Hippocampal formation (tissue), 2 donors: ENCODE results near the gene CEP250.
"Not testable (repeated sequence)": the region's sequence is repeated elsewhere in the genome, so short reads cannot be mapped to it uniquely, and the experiment has no call there.

ENCODE experiments used
- DNase-seq, 2 donors: peaks; one replicate each; lab custom pipeline; 2025; lab: John Stamatoyannopoulos, UW

Gene CEP250, protein sequence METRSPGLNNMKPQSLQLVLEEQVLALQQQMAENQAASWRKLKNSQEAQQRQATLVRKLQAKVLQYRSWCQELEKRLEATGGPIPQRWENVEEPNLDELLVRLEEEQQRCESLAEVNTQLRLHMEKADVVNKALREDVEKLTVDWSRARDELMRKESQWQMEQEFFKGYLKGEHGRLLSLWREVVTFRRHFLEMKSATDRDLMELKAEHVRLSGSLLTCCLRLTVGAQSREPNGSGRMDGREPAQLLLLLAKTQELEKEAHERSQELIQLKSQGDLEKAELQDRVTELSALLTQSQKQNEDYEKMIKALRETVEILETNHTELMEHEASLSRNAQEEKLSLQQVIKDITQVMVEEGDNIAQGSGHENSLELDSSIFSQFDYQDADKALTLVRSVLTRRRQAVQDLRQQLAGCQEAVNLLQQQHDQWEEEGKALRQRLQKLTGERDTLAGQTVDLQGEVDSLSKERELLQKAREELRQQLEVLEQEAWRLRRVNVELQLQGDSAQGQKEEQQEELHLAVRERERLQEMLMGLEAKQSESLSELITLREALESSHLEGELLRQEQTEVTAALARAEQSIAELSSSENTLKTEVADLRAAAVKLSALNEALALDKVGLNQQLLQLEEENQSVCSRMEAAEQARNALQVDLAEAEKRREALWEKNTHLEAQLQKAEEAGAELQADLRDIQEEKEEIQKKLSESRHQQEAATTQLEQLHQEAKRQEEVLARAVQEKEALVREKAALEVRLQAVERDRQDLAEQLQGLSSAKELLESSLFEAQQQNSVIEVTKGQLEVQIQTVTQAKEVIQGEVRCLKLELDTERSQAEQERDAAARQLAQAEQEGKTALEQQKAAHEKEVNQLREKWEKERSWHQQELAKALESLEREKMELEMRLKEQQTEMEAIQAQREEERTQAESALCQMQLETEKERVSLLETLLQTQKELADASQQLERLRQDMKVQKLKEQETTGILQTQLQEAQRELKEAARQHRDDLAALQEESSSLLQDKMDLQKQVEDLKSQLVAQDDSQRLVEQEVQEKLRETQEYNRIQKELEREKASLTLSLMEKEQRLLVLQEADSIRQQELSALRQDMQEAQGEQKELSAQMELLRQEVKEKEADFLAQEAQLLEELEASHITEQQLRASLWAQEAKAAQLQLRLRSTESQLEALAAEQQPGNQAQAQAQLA (N-terminal part only)

DNA sequence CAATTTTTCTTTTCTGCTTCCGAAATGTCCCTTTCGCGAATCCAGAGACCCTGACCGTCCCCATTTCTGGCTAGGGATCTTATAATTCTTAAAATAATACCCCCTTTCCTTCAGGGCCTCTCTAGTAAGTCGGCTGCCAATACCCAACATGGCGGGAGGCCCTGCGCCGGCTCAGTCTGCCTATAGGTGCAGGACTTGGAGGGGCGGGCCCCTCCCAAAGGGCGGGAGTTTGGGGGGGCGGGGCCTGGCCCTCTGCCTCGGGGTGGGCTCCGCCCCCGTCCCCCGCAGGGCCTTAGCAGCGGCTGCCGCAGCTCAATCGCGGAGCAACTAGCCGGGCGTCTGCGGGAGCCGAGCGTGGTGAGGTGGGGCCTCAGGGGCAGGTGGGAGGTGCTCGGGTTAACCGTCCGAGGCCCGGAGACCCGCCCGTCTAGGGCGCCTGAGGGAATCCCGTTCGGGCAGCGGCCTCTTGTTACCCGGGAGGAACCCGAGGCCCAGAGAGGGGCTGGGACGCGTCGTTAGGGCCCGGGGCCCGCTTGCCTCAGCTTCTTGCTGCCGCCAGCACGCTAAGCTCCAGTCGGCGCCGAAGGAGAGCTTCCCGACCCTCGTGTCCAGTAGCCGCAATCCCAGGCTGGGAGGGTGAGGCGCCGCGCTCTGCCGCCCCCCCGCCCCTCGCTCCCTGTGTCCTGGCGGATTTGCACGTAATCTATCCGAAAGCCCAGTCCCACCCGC lies at the start of gene CEP250:
TSS of gene CEP250 (plus strand) at position 718 of the 729 bp plus-strand sequence. CDS start 6,770 bp downstream, outside the sequence.
- DNase-seq: peak; percentile 90 to 92

DNA sequence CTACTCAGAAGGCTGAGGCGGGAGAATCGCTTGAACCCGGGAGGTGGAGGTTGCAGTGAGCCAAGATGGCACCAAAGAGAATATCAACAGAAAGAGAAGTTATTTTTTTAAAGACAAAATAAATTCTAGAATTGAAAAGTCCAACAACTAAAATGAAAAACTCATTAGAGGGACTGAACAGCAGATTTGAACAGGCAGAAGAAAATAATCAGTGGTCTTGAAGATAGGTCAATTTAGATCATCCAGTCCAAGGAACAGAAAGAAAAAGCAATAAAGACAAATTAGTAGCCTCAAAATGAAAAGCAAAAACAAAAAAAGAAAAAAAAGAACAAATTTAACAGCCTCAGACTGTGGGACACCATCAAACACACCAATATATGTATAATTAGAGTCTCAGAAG lies 49.6 kb upstream of the CEP250 start:
- no peak for DNase-seq

DNA sequence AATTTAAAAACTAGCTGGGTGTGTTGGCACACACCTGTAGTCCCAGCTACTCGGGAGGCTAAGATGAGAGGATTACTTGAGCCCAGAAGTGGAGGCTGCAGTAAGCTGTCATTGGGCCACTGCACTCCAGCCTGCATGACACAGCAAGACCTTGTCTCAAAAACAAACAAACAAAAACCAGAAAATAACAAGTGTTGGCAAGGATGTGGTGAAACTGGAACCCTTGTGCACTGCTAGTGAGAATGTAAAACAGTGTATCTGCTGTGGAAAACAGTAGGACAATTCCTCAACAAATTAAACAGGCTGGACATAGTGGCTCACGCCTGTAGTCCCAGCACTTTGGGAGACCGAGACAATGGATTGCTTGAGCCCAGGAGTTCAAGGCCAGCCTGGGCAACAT lies 47.1 kb upstream of the CEP250 start:
- no peak for DNase-seq

DNA sequence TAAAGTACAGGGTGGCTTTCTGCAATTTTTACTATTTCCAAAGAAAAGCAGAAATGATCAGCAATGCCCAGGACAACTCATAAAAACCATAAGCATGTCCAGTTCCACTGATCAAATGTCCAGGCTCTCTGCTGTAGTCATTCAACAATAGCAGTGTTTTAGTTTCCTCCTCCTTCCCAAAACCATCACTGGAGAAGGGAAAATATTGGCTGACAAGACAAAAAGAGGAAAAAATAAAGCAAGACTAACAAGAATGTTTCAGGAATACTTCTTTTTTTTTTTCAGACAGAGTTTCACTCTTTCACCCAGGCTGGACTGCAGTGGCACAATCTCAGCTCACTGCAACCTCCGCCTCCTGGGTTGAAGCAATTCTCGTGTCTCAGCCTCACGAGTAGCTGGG lies 45.9 kb upstream of the CEP250 start:
- DNase-seq: no peak

DNA sequence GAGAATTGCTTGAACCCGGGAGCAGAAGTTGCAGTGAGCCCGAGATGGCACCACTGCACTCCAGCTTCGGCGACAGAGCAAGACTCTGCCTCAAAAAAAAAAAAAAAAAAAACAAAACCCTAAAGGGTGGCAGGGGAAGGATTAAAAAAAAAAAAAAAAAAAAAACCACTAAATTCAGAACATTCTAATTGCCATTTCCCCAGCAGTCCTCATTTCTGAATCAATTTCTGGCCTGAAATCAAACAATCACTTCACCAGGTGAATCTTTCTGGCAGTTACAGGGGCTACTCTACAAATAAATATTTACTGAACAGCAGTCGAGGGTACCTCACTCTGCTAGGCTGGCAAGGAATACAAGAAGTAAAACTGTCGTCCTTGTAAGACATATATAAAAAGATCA lies 44.8 kb upstream of the CEP250 start:
- DNase-seq: no peak

DNA sequence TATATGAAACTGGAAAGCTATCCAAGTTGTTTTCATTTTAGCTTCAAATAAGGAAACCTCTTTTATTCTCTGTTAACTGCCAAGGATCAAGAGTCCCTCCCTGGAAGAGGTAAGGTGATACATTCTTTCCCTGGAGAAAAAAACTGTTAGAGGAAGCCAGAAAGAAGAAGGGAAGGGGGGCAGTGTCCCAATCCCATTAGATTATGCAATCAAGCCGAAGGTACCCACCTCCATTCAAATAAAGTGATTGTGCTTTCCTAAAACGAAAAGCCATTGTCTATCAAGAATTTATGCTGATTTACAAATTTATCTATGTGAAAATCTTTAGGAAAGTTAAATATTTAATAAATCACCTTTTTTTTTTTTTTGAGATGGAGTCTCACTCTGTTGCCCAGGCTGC lies 34.1 kb upstream of the CEP250 start:
- DNase-seq: no peak

DNA sequence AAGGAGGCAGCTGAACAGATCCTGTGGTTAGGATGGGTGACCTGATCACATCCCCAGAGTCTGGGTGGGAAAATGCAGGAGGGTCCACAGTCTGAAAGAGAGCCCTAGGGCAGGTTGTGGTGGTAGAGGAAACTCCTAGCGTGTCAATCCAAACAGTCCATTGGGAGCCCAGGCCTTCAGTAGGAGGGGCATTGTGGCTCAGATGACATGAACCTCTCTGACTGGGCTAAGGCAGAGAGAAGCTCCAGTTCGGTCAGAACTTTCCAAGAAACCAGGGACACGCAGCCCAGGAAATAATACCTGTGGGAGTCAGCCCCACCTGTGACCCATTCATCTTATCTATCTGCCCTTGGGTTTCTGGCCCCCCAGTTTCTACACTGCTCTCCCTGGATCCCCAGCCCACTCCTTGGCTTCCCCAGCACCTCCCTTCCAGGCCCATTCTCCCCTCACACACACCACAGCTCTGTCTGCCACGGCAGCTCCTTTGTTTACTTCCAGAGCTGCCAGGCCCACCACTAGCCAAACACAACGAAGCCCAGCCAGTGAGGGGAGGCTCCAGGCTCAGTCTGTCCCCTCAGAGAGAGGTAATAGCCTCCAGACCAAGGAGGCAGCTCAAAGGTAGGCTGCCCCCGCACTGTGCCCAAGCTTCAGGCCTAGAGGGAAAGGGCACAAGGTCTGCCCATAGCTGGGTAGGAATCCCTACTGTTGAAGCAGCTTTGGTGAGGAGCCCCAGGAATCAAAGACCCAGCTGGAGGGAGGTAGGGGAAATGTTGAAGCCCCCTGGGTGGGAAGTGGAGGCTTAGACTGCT lies 23.6 kb upstream of the CEP250 start:
- DNase-seq: no peak

DNA sequence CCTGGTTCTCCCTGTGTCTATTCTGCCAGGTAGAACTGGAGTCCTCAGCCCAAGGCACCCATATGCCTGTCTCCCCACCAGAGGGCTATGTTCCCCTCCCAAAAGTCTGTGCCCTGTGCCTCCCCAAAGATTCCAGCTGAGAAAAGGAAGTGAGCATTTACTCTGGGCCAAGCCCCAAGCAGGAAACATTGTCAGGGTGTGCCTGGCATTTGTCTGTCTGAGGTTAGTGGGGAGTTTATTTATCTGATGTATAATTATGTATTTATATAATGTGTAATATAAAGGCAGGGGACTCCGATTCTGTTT lies 23.0 kb upstream of the CEP250 start:
- DNase-seq: no peak

DNA sequence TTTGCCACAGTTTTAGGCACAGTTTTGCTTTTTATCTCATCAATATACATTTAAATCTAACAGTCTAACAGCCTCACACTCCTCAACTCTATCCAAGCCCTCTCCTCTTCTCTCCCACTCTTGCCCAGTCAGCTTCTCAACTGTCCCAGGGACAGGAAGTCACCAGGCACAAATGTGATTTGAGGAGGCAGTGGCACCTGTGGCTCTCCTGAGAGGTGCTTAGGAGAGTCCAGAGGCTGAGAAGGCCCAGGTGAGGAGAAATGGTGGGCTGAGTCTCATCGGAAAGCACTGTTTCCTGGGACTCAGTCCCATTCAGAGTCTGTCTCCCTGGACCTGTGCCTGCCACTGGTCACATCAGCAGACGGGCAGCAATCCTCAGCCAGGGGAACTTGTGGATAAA lies 22.1 kb upstream of the CEP250 start:
- no peak for DNase-seq

DNA sequence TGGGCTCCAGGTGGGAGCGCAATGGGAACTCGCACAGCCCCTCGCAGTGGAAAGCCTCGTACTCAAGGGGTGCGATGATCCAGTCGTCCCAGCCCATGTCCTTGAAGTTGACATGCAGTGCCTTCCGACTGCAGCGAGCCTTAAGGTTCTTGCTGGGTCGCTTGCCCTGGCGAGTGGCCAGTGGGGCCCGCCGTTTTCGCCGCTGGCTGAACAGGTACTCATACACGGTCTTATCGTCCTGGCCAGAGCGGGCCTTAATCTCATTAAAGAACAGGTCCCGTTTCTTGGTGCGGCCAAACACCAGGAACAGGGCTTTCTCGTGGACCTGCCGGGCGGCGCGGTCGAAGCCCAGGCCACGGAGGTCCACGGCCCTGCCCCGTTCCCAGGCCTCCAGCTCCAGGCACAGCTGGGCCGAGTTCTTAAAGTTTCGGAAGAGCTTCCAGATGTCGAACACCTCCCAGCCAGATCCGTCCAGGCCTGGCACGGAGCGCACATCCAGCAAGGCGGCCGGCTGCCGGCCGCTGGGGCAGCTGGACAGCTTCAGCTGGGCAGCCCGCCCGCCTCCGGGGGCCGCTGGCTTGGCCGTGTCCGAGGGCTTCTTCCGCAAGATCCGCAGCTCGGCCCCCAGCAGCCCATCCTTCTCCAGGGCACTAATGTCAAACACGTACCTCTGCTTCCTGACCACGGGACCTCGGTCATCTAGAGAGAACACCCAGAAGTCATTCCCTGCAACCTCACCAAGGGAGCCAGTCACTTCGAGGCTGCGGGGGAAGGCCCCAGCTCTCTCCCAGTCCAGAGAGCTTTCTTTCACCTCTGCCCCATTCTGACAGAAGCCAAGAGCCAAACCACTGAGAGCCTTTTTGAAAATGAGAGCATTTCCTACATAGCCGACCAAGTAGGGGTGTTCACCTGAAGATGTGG lies 21.1 kb upstream of the CEP250 start:
- no peak for DNase-seq

DNA sequence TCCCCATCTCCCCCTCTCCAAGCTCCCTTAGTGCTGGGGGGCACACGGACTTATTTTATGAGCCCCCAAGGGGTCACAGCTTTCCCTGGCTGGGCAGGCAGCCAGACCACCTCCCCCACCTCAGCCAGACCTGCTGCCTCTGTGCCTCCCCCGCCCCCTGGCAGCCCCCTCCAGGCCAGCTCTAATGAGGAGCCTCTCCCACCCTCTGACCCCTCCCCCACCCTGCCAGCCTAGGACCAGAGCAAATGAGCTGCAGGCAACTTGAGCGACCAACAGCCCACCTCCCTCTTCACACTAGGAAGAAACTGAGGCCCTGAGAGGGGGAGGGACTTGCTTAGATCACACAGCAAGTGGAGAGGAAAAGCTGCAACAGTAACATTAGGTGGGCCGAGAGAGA lies 19.2 kb upstream of the CEP250 start:
- no peak for DNase-seq

DNA sequence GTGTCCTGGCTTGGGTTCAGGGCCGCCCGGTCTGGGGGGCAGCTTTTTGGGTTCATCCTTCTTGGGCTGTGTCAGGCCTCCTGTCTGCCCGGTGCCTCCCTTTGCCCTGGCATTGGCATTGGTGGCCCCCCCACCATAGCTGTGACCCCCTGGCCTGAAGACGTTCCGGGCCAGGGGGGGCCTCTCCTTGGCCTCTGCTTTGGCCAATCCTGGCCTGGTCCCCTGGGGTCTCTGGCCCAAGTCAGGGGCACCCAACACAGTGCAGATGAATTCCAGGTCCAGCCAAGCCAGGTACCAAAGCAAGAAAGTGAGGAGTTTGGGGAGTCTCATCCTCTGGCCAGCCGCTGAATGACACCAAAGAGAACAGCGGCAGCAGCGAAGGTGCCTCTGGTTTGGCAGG lies 17.8 kb upstream of the CEP250 start:
- no peak for DNase-seq

DNA sequence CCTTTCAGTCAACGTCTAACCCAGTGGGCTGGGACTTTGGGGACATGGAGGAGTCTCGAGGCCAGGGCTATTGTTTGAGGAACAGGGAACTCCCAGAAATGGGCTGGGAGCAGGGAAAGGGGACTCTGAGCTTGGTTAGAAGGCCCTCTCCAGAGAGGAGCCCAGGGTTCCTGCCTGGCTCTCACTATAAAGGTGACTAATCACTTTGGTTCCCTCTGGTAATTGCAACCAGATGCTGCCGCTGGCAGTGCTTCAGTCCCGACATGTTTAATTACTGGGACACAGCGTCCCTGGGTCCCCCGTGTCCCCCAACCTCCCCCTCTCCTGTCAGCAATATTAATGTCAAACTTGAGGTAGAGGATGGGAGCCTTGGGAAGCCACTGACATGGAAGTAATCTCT lies 12.4 kb upstream of the CEP250 start:
- DNase-seq: no peak

DNA sequence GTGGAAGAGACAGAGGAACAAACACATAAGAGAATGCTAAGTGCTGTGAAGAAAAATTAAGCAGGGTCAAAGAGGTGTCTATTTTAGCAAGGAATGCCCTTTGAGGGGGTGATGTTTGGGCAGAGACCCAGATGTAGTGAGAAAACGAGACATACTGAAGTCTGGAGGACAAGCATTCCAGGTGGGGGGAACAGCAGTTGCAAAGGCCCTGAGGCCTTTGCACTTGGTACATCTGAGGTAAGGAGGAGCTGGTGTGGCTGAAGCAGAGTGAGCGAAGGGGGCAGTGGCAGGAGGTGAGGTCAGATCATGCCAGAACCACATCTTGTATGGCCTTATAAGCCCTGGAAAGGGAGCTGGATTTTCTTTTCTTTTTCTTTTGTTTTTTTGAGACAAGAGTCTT lies 11.2 kb upstream of the CEP250 start:
- DNase-seq: no peak

DNA sequence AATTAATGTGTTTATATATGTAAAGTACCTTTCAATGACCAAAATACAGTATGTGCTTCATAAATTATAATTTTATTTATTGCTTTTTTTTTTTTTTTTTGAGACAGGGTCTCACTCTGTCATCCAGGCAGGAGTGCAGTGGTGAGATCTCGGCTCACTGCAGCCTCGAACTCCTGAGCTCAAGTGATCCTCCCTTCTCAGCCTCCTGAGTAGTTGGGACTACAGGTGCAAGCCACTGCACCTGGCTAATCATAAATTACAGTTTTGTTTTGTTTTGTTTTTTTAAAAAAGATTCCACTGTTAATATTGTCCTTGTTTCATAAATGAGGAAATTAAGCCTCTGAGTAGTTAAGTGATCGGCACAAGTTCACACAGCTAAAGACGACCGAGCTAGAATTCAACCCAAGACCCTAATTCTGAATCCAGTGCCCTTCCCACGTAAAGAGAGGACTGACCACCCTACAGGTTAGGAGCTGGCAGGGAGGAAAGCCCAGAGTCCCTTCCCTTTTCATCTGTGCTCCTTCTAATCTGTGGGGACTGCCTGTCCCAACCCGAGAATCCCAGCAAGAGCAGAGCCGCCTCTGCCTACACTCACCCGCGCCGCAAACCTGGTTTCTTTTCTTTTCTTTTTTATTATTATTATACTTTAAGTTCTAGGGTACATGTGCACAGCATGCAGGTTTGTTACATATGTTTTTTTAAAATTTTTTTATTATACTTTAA lies 8.9 kb upstream of the CEP250 start:
- no peak for DNase-seq

DNA sequence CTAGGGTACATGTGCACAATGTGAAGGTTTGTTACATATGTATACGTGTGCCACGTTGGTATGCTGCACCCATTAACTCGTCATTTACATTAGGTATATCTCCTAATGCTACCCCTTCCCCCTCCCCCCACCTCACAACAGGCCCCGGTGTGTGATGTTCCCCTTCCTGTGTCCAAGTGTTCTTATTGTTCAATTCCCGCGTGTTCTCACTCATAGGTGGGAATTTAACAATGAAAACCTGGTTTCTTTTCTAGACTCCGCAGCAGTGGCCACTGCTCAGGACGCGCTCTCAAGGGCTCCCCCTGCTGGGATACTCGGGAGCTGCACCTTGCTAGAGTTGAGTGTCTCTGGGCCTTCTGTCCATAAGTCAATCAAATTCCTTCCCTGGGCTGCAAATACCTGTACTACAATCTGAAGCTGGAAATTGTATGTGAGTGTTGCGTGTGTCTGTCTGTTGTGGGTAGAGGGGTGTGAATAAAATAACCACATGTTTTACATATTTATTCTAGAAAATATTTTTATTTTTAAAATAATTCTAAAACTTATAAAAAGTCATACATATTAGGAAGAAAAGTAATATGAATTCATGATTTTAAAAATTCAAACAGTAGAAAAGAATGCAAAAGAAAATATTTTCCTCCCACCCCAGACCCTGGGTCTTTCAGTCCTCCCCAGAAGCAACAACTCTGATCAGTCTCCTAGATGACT lies 8.2 kb upstream of the CEP250 start:
- peak; percentile 46 to 55 for DNase-seq

DNA sequence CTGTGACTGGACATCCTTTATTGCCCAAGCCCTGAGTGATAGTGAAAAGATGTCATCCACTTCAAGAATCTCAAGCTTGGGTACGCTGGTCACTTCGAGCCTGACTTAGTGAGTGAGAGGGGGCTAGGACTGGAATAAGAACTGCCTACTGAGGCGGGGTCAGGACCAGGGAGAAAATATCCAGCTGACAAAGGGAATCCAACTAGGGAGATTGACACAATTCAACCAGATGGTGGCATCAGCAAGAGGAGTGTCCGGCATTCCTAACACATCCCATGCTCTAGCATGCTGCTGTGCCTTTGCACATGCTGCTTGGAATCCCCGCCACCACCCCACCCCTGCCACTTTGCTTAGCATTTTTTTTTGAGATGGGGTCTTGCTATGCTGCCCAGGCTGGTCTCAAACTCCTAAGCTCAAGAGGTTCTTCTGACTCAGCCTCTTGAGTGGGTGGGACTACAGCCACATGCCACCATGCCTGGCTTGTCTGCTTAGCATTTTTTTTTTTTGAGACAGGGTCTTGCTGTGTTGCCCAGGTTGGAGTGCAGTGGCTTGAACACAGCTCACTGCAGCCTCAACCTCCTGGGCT lies 6.5 kb upstream of the CEP250 start:
- DNase-seq: no peak

DNA sequence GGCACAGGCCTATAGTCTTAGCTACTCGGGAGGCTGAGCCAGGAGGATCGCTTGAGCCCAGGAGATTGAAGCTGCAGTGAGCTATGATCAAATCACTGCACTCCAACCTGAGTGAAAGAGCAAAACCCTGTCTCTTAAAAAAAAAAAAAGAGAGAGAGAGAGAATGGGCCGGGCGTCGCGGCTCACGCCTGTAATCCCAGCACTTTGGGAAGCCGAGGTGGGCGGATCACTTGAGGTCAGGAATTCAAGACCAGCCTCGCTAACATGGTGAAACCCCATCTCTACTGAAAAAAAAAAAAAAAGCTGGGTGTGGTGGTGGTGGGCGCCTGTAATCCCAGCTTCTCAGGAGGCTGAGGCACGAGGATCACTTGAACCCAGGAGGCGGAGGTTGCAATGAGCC lies 5.5 kb upstream of the CEP250 start:
- not testable (repeated sequence) for DNase-seq
